H9 (cell line): Measurements from ENCODE around the gene SERPINB8. TPM values are rescaled to one million over a fixed set of nuclear protein-coding genes. Genes with fewer than 3 reads are reported as not detected.

ENCODE experiments used
- DNase-seq: peaks from one replicate; pipeline ENCODE4 v3.0.0-alpha.2; 2017
- H2AFZ ChIP-seq: one replicate; pipeline ENCODE4 v1.6.1; 2013; ENCODE audit warnings: mild to moderate bottlenecking, low read length, control low read depth, moderate library complexity
- H2AK5ac ChIP-seq: 2 replicates; pipeline ENCODE4 v1.6.1; 2013; ENCODE audit warnings: low read length, control low read depth, mixed read lengths; ENCODE audit not compliant: insufficient read length
- H2BK120ac ChIP-seq: one replicate; pipeline ENCODE4 v1.6.1; 2013; ENCODE audit warnings: low read depth, mild to moderate bottlenecking, low read length, control low read depth, inconsistent platforms; ENCODE audit not compliant: poor library complexity, severe bottlenecking
- H2BK12ac ChIP-seq: 2 replicates; pipeline ENCODE4 v1.6.1; 2013; ENCODE audit warnings: low read length, control low read depth, mixed read lengths, low read depth; ENCODE audit not compliant: insufficient read length
- H2BK15ac ChIP-seq: 2 replicates; pipeline ENCODE4 v1.6.1; 2013; ENCODE audit warnings: low read depth, low read length, control low read depth
- H2BK20ac ChIP-seq: one replicate; pipeline ENCODE4 v1.6.1; 2013; ENCODE audit warnings: low read depth, mild to moderate bottlenecking, low read length, control low read depth, inconsistent platforms; ENCODE audit not compliant: poor library complexity, severe bottlenecking
- H2BK5ac ChIP-seq: 2 replicates; pipeline ENCODE4 v1.6.1; 2013; ENCODE audit warnings: low read length, control low read depth, mixed read lengths; ENCODE audit not compliant: insufficient read length
- H3K14ac ChIP-seq: 2 replicates; pipeline ENCODE4 v1.6.1; 2013; ENCODE audit warnings: low read length, control low read depth; ENCODE audit not compliant: insufficient read depth
- H3K18ac ChIP-seq: 2 replicates; pipeline ENCODE4 v1.6.1; 2013; ENCODE audit warnings: low read depth, mild to moderate bottlenecking, mixed read lengths, low read length, control low read depth; ENCODE audit not compliant: insufficient read length
- H3K23ac ChIP-seq: 2 replicates; pipeline ENCODE4 v1.6.1; 2013; ENCODE audit warnings: low read length, control low read depth, mixed read lengths, low read depth; ENCODE audit not compliant: insufficient read length
- H3K23me2 ChIP-seq: 2 replicates; pipeline ENCODE4 v1.6.1; 2013; ENCODE audit warnings: low read depth, mild to moderate bottlenecking, mixed read lengths, low read length, control low read depth; ENCODE audit not compliant: insufficient read length, poor library complexity, severe bottlenecking
- H3K27ac ChIP-seq: 2 replicates; pipeline ENCODE4 v1.5.1; 2013; ENCODE audit warnings: low read length, control low read depth, mixed read lengths, low read depth; ENCODE audit not compliant: insufficient read length
- H3K27me3 ChIP-seq: 2 replicates; pipeline ENCODE4 v1.6.1; 2013; ENCODE audit warnings: low read length, control low read depth, inconsistent platforms; ENCODE audit not compliant: insufficient read depth
- H3K4ac ChIP-seq: 2 replicates; pipeline ENCODE4 v1.6.1; 2013; ENCODE audit warnings: low read depth, mild to moderate bottlenecking, control low read depth, inconsistent platforms, low read length, moderate library complexity
- H3K4me1 ChIP-seq: 2 replicates; pipeline ENCODE4 v1.6.1; 2013; ENCODE audit warnings: low read length, control low read depth, inconsistent platforms; ENCODE audit not compliant: insufficient read depth
- H3K4me2 ChIP-seq: 2 replicates; pipeline ENCODE4 v1.6.1; 2013; ENCODE audit warnings: low read length, control low read depth, mixed read lengths; ENCODE audit not compliant: insufficient read length, insufficient read depth
- H3K56ac ChIP-seq: 2 replicates; pipeline ENCODE4 v1.6.1; 2013; ENCODE audit warnings: low read depth, mild to moderate bottlenecking, mixed read lengths, low read length, control low read depth; ENCODE audit not compliant: insufficient read length
- H3K79me1 ChIP-seq: 2 replicates; pipeline ENCODE4 v1.6.1; 2013; ENCODE audit warnings: low read depth, mild to moderate bottlenecking, moderate library complexity, low read length, control low read depth, inconsistent platforms; ENCODE audit not compliant: insufficient read depth, poor library complexity, severe bottlenecking
- H3K79me2 ChIP-seq: 2 replicates; pipeline ENCODE4 v1.6.1; 2013; ENCODE audit warnings: low read length, control low read depth, inconsistent platforms; ENCODE audit not compliant: insufficient read depth
- H3K9ac ChIP-seq: 2 replicates; pipeline ENCODE4 v1.6.1; 2013; ENCODE audit warnings: low read length, control low read depth, mixed read lengths; ENCODE audit not compliant: insufficient read length; ENCODE audit errors: extremely low read depth
- H3K9me3 ChIP-seq: one replicate; pipeline ENCODE4 v1.6.1; 2013; ENCODE audit warnings: low read depth, low read length, inconsistent platforms; ENCODE audit not compliant: control insufficient read depth
- H3T11ph ChIP-seq: one replicate; pipeline ENCODE4 v1.6.1; 2013; ENCODE audit warnings: mild to moderate bottlenecking, low read length, control low read depth, inconsistent platforms
- H4K20me1 ChIP-seq: one replicate; pipeline ENCODE4 v1.6.1; 2013; ENCODE audit not compliant: control insufficient read depth, insufficient read length, insufficient read depth
- H4K5ac ChIP-seq: 2 replicates; pipeline ENCODE4 v1.6.1; 2013; ENCODE audit warnings: low read depth, mild to moderate bottlenecking, mixed read lengths, low read length, control low read depth; ENCODE audit not compliant: insufficient read length
- H4K8ac ChIP-seq: replicated peaks from 2 replicates; pipeline ENCODE4 v1.6.1; 2013; ENCODE audit warnings: low read length, control low read depth, mixed read lengths, low read depth; ENCODE audit not compliant: insufficient read length
- H4K91ac ChIP-seq: 2 replicates; pipeline ENCODE4 v1.6.1; 2013; ENCODE audit warnings: low read depth, mild to moderate bottlenecking, moderate library complexity, mixed read lengths, low read length, control low read depth; ENCODE audit not compliant: insufficient read length
- H3K27ac Mint-ChIP-seq, 3 experiments: 2 replicates in 2 of 3; 3 replicates in 1 of 3; pipeline ENCODE4 v1.8.0; 2020 to 2021; ENCODE audit warnings: mixed read lengths in 3 of 3, mild to moderate bottlenecking in 1 of 3, moderate library complexity in 1 of 3
- H3K27me3 Mint-ChIP-seq: 2 replicates; pipeline ENCODE4 v1.8.0; 2021; ENCODE audit warnings: low read depth, mild to moderate bottlenecking, moderate library complexity, mixed read lengths
- H3K36me3 Mint-ChIP-seq, 3 experiments: 2 replicates in 2 of 3; 3 replicates in 1 of 3; pipeline ENCODE4 v1.8.0; 2020 to 2021; ENCODE audit warnings: low read depth in 3 of 3, mixed read lengths in 3 of 3; ENCODE audit not compliant: insufficient read depth in 1 of 3
- H3K4me1 Mint-ChIP-seq, 2 experiments: 2 replicates each; pipeline ENCODE4 v1.8.0; 2020; ENCODE audit warnings: mixed read lengths in 2 of 2
- H3K4me3 Mint-ChIP-seq, 2 experiments: 2 replicates in 1 of 2; 3 replicates in 1 of 2; pipeline ENCODE4 v1.8.0; 2020 to 2021; ENCODE audit warnings: mild to moderate bottlenecking in 2 of 2, mixed read lengths in 2 of 2, moderate library complexity in 1 of 2
- H3K9me3 Mint-ChIP-seq, 2 experiments: 2 replicates in 1 of 2; 3 replicates in 1 of 2; pipeline ENCODE4 v1.8.0; 2020; ENCODE audit warnings: mild to moderate bottlenecking in 2 of 2, mixed read lengths in 2 of 2, moderate library complexity in 1 of 2
- CTCF ChIP-seq: fragments of 200-600 bp; sonication (generic); conservative IDR thresholded peaks from 3 replicates; pipeline ENCODE4 v1.8.0; 2021; ENCODE audit warnings: antibody characterized with exemption, mild to moderate bottlenecking
- WGBS: extraction: QIAGEN DNeasy Blood & Tissue Kit; methylation state at CpG from one replicate; pipeline ENCODE4 v1.1.7; 2013; ENCODE audit warnings: missing lambda C conversion rate, low lambda C conversion rate, mixed read lengths; ENCODE audit not compliant: insufficient read length; ENCODE audit errors: extremely low coverage; 5-methylcytosine and 5-hydroxymethylcytosine counted together
- total RNA-seq: library from RNA; stranded (reverse); gene quantifications from 2 replicates; pipeline ENCODE4 v1.2.1, GENCODE V29; 2021

SERPINB8 gene
- total RNA-seq, 1 experiment from 2014 or later, result 2.1 TPM

- H3K9ac ChIP-seq, result no peak overlapping the region
- H2BK15ac ChIP-seq, result no peak overlapping the region
- H4K20me1 ChIP-seq, result no peaks in the 10 kb centered on the region
- H4K8ac ChIP-seq, result no peak overlapping the region
- no peak overlapping the region for H2AFZ ChIP-seq
- H2BK20ac ChIP-seq, result no peak overlapping the region
- H3K4ac ChIP-seq, result no peak overlapping the region
- H2BK5ac ChIP-seq, result no peak overlapping the region
- no peak overlapping the region for H3K56ac ChIP-seq
- no peak for TF ChIP-seq CTCF
- DNase-seq, result no peak
- H3K14ac ChIP-seq, result no peak overlapping the region
- Mint-ChIP-seq H3K36me3 (no peaks in the 10 kb centered on the region; a peak in 1 of 7 replicates), H3K4me3 (no peak overlapping the region), H3K4me1 (peaks cover 11 to 13% of the 10 kb centered on the region in 2 experiments), H3K27me3 (no peaks in the 10 kb centered on the region; the same call in 1 of the 2 replicates), H3K9me3 (no peaks in the 10 kb centered on the region; a peak in 3 of 5 replicates), H3K27ac (no peak overlapping the region)
- no peaks in the 10 kb centered on the region; the same call in 1 of the 2 replicates for H3K4me1 ChIP-seq
- no peak overlapping the region for H2AK5ac ChIP-seq
- H2BK12ac ChIP-seq, result no peak overlapping the region
- H4K91ac ChIP-seq, result no peak overlapping the region
- H3K79me2 ChIP-seq, result no peaks in the 10 kb centered on the region
- no peaks in the 10 kb centered on the region for H3K27me3 ChIP-seq
- H3K9me3 ChIP-seq, result no peaks in the 10 kb centered on the region
- no peak overlapping the region for H3K27ac ChIP-seq
- no peak overlapping the region for H2BK120ac ChIP-seq
- no peaks in the 10 kb centered on the region for H3K79me1 ChIP-seq
- H3K23ac ChIP-seq, result no peak overlapping the region
- no peak overlapping the region for H3T11ph ChIP-seq
- WGBS, result no CpG with 5 or more reads among the region's 6 CpGs
- no peak overlapping the region for H4K5ac ChIP-seq
- no peak overlapping the region for H3K4me2 ChIP-seq
- H3K18ac ChIP-seq, result no peak overlapping the region
- no peaks in the 10 kb centered on the region for H3K23me2 ChIP-seq
Observed at GRCh38 chr18:64032312-64032711, 62.4 kb downstream of the SERPINB8 start.
